Left renal cortex interstitium (tissue), 4 donors: ENCODE data around the gene FZD10. TPM values are rescaled to one million over a fixed set of nuclear protein-coding genes. Genes with fewer than 3 reads are reported as not detected.

ENCODE experiments used
- DNase-seq, 4 donors: peaks; one replicate each; pipeline ENCODE4 v3.0.0-alpha.2; 2013; ENCODE audit warnings: low read depth in 4 of 4, low spot score in 2 of 4, missing footprints in 1 of 4
- polyA plus RNA-seq, 4 donors: library from polyadenylated mRNA; unstranded; fragments of 120-200 nt; gene quantifications; one replicate each; pipeline ENCODE4 v1.2.1, GENCODE V29; 2013; ENCODE audit not compliant: insufficient read length in 4 of 4

The FZD10 gene
- polyA plus RNA-seq, 4 donors, result 2.4 to 3.8 (median 2.9) TPM

DNA sequence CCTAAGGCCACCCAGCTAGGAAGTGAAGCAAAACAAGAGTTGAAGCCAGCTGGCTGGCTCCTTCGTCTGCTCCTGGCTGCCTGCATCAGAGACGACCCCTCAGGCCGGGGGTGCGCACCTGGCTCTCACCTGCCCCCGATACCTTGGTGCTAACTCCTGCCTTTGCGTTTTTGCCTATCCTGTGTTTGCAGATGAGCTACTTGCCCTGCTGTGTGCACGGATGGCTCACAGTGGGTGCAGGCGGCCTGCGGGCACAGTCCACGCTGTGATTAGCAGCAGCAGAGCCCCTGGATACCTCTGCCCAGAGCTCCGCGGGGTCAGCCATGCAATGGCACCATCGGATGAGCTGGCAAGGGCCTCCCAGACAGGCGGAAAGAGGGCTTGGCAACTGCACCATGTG is 31.2 kb upstream of the FZD10 start:
- DNase-seq, result no peak

DNA sequence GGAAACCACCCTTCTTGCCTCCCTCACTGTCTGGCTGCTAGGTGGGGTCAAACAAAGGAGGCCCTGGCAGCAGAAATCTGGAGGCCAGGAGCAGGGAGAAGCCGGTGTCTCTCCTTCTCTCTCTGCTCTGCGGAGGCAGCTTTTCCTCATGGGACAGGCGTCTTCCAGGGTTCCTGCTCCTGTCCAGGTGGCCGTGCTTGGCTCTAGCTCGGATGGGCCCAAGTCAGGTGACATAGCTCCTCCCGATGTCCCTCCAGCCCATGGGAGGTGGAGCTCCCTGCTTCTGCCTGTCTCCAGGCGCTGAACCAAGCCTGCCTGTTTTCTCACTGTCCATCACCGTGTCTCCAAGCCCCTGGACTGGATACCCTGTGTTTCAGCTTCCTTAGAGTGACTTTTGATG is 30.5 kb upstream of the FZD10 start:
- no peak for DNase-seq

DNA sequence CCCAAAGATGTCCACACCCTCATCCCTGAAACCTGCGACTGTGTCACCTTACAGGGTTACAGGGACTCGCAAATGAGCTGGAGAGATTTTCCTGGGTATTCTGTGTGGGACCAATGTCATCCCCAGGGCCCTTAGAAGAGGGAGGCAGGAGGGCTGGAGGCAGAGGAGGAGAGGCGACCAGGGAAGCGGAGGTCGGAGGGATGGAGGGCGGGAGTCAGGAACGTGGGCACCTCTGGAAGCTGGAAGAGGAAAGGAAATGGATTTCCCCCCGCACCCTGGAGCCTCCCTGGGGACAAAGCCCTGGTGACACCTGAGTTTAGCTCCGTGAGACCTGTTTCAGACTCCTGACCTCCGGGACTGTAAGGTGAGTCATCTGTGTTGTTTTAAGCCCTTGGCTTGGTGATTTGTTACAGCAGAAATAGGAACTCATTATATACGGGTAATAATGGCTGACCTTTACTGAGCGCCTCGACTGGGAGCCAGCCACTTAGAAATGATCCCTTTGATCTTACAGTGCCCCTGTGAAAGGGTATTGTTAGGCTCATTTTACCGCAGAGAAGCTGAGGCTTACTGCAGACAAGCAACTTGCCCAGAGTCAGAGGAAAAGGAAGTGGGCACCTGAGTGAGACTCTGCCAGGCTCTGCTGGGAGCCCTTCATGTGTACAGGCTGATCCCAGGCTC is 29.3 kb upstream of the FZD10 start:
- no peak for DNase-seq

DNA sequence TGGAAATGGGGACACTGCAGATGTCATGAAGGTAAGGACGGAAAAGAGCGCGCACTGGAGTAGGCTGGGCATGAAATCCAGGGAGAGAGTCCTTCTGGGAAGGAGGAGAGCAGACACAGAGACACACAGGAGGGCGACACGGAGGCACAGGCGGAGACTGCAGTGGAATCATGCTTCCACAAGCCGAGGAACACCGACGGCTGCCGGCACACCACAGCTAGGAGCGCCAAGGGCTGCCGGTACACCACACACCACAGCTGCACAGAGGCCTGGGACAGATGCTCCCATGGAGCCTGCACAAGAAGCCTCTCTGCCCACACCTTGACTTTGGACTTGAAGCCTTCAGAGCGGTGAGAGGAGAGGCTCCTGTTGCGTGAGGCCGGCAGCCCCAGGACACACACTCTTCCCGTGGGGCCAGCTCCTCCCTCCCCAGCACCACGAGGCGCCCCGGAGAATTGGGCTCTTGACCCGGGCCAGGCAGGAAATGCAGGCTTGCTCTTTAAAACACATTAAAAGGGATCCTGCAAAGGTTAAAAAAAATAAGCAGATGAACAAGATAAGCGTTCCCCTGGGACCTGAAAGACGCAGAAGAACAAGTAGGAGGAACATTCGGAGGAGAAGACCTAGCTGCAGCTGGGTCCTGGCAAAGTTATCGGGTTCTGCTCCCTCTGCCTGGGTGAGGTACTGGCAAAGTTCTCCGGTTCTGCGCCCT is 28.3 kb upstream of the FZD10 start:
- no peak for DNase-seq

DNA sequence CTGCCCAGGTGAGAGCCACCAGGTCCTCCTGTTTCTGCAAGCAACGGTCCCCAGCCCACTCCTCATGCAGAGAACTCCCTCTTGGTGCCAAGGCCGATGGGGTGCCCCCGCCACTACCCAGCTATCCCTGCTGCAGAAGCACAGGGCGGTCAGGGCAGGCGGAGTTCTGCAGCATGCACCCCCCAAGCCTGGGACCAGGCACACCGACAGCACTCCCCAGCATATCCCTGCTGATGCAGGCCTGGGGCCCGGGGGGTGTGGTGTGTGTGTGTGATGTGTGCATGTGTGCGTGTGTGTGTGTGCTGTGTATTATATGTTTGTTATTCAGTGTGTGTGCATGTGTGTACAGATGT is 27.7 kb upstream of the FZD10 start:
- DNase-seq, result no peak

DNA sequence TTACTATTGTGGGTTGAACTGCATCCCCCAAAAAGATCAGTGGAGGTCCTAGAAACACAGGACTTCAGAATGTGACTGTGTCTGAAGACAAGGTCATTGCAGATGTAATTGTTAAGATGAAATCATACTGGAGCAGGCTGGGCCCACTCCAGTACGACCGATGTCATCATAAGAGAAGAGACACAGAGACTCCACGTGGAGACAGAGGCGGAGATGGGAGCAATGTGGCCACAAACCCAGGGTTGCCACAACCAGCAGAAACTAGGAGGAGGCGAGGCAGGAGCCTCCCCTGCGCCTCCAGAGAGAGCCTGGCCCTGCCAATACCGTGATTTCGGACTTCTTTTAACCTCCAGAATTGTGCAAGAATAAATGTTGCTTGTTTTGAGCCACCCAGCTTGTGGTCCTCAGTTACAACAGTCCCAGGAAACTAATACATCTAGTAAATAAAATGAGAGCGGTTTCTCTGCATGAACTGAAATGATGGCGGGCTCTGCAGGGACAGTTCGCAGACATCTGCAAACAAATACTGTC is 25.7 kb upstream of the FZD10 start:
- DNase-seq, result no peak

DNA sequence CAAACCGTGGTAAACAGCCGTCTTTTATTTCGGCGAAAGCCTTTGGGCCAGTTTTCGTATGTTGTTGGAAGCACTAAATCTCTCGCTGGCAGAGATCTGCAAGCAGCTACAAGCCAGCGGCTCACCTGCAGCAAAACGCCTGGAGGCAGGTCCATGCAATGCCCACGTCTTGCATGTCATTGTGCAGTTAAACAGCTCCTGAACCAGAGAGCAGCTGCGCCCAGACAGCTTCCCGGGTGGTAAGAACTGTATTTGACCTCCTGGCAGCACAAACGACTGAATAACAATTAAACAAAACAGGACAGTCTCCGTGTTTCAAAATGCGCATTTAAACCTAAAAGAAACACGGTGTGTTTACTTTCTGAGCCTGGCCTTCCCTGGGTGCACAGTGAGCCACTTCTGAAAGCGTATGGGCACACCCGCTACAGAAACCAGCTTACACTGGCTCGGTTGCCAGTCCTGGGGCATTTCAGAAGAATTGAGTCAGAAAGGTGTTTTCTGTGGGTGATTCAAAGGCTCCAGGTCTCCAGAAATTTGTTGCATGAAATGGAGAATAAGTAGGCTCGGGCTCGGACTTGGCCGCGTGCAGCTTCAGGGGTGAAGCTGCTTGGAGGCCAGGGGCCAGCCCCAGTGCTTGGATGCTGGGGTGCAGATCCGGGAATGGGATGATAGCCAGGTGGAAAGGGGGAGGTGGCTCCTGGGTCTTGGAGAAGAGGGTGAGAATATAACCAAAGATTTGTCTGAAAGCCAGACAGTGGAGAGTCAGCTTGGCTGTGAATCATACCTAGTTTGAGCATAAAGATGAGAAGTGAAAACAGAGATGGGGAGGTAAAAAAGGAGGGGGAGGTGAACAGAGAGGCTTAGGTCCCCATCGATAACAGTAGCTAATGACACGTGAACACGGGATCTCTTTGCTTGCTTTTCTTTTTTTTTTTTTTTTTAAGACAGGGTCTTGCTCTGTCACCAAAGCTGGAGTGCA is 24.9 kb upstream of the FZD10 start:
- no peak for DNase-seq

DNA sequence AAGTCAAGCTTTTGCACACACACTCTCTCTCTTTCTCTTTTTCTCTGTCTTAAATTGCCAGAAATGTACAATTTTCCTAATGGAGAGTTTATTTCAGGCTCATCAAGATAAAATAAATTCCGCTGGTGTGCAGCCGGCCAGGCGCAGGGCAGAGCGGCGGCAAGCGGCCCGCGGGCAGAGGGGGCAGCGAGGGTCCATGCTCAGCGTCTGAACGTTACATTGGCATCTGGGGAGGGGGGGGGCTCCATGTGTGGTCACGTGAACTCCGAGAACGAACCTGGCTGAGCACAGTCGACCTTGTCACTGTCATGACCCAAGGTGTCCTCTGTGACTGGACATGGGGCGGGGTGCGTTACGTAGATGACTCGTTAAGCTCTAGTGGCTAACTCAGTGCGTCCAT is 23.8 kb upstream of the FZD10 start:
- no peak for DNase-seq

DNA sequence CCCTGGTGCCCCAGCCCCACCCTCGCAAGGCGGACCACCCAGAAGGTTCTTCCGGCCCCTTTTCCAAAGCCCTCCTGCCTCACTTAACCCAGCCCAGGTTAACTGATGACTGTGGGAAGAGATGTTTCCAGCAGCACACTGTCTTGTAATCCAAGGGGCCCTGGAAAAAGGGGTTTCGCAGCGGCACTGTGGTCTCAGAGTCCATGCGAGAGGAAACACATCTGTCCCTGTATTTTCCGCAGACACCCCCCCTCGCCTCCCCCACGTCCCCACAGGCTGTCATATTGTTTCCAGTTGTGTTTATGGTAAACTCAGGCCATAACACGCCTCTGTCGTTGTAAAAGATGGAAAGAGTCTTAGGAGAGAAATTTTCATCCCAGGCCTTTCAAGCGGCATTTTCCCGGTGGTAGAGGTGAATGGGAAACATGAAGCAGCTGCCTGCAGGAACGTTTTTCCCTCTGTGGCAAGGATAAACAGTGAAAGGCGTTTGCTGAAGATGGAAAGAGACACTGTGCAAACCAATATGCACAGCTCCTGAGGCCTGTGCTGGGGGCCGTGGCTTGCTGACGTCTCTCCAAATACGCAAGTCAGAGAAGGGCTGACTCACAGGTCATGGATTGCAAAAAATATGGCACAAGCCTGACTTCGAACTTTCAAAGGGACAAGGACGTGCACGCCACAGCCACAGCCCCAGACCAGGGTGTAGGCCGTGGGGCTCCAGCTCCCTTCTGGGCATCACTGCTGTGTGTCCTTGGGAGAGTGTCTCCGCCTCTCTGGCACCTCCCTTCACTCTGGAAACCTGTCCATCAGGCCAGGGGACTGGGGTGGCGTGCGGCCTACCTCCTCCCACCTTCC is 22.5 kb upstream of the FZD10 start:
- DNase-seq, result no peak

DNA sequence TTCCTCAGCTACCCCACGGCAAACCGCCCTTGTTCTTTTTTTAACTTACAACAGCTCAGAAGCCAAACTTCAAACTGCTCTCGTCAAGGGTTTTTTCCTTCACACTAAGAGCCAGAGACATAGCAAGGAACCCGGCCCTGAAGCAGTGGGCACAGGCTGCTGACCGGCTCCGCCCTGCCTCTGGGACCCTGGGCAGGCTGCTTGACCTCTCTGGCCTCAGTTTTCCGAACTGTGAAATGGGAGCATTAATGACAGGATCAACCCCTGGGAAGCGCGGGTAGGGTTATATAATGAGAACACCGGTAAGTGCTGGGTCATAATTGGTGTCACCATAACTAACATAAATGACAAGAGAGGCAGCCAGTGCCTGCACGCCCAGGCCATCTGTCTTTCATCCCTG is 21.2 kb upstream of the FZD10 start:
- DNase-seq, result no peak

DNA sequence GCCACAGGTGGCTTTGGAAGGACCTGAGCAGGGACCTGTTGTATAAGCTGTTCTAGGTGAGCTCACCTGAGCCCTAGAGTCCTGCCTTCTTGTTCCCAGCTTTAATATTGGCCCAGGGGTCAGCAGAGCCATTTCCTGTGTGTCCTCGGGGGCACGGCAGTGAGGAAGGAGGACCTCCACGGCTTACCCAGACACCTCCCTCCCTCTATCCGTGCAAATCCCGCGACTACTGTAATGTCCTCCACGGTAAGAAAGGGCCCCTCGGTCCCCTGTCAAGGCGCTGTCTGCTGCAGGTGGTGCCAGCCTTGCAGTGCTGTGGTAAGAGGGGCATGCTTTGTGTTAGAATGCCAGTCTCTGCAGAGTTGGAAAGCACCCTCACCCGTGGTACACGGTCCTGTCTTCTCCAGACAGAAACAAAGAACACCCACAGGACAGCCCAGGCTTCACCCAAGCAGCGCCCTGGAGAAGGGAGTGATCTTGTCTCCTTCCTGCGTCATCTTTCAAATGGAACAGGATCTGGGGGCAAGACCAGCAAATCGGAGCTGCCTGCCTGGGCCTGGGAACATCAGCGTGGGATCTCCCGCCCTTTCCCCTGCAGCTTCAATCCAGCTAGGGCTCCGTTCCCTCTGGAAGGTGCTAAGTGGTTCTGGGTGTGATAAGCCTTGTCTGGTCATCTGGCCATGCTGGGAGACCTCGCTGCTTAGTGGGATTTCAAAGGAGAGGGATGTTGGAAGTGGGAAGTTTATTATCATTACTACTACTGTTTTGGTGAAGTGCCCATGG is 20.2 kb upstream of the FZD10 start:
- DNase-seq, result no peak

DNA sequence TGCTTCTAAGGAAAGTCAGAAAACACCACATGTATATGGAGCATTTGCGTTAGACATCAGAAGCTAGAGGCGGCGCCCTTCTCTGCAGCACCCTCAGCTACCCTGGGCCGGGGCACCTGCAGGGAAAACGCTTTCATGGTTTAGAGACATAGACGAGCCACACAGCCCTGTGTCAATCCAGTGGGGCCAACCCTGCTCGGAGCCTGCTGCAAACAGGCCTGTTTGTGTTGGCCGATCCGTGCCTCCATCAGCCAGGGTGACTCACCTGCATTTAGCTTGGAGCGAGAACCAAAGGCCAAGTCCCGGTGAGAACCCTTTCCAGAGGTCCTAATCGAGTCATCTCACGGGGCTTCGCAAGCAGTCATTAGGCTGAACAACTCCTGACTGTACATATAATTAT is 19.5 kb upstream of the FZD10 start:
- DNase-seq, result no peak

DNA sequence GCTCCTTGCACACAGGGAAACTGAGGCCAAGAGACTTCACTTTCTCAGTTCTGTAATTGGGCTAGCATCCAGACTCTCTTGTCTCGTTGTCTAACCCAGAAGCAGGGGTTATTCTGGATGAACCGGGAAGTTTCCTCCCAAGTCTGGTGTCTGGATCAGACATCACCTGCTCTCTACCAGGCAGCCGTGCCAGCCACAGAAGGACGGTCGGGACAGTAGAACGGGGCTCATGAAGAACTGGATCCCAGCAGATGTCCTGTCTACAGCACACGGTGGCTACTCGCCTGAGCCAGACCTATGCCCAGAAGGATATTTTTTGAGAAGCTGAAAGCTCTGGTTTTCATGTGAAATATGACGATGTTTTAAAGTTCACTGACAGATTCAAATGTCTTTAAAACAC is 19.1 kb upstream of the FZD10 start:
- no peak for DNase-seq

DNA sequence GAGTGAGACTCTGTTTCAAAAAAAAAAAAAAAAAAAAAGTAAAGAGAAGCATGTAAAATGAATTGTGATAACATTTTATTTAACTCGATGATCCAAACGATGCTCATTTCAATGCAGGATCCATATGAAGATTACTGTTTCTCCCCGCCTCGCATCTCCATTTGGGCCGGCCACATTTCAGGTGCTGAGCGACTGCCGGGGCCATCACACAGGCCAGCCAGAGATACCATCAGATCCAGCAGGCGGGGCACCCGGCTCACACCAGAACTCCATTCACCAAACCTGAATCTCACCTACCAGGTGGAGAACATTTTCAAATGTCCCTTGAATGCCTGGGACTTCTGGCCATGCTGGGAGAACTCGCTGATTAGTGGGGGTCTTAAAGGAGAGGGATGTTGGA is 18.0 kb upstream of the FZD10 start:
- no peak for DNase-seq

DNA sequence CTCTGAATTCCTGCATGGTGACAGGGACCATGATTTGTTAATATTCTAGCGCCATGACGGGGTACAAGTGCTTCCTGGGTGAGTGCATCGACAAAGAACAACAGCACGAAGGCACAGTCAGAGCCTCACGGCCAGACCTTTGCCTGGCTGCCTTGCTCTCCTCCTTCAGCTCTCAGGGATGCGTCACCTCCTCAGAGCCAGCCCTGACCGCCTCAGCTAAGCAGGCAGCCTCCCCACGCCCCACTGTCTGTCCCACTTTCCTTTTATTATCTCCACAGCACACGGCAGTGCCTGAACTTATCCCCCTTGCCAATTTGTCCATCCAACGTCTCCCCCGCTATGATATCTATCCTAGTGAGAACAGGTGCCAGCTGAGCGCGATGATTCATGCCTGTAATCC is 16.5 kb upstream of the FZD10 start:
- no peak for DNase-seq

DNA sequence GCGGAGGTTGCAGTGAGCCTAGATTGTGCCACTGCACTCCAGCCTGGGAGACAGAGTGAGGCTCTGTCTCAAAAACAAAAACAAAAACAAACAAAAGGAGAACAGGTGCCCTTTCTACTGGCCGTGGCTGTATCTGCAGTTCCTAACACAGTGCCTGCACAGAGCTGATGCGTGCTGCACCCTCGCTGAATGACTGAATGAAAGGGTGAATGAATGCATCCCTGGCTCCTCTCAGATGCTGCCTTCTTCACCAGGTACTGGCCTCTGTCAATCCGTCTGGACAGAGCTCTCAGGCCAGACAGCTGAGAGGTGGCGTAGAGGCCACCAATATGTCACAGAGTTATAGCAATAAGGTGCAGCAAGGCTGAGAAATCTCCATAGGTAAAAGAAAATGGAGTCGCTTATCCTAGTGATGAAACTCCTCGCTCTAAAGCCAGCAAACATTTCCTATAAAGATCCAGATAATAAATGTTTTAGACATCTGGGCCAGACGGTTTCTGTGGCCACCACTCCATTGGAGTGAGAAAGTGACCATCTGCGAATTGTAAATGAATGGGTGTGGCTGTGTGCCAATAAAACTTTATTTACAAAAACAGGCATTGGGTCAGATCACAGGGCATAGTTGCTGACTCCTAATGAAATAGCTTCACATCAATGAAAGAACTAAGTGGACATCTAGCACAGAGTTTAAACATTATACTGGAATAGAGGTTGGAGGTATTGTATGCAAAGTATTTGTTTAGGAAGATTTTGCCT is 15.9 kb upstream of the FZD10 start:
- DNase-seq, result no peak

DNA sequence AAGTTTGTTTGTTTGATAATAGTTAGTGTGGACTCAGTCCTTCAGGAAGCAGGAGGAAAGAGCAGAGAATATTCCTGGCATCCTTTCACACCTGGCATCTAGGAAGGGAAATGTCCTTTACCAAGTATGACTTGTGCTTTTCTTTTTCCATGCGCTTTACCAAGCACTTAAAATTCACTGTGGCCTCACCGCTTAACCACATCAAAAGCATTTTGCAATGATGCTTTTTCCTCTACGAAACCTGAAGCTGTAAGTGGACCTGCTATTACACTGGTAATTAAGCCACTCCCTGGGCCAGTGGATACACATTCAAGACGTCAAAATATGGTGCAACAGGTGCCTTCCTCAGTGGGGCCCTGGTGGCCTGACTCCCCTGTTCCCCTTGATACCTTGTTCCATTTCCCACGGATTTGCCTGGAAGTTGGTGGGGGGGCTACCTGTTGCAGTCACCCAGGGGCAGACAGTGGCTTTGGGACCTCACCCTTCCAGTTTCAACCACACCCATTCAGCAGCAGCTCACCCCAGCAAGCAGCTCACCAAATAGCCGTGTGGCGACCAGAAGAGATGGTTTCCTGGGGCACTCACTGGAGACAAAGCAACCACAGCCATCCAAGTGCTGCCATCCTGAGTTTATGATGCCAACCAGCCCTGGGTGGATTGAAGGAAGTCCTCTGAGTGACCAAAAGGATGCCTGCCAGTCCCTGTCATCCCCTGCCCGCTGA is 14.2 kb upstream of the FZD10 start:
- no peak for DNase-seq

DNA sequence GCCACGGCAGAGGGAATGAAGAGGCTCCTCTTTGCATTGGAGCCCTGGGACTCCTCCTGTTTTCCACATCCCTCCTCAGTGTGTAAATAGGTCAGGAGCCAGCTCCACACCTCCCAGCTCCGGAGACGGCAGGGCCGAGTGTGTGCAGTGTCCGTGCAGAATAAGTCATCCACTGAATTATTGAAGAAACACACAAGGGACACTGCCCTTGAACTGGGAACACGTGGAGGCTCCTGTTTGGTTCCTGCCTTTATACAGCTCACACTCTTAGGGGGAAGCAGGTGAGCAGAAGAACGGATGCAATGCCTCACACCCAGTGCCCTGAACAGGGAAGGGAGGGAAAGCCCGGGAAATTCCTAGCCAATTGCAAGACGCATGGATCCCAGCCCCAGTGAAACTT is 10.4 kb upstream of the FZD10 start:
- DNase-seq, result no peak
